Neural crest cell (in vitro differentiated cells): Measurements from ENCODE around the gene SEMA6D. TPM values are rescaled to one million over a fixed set of nuclear protein-coding genes. Genes with fewer than 3 reads are reported as not detected.

ENCODE experiments used
- DNase-seq: peaks from one replicate; pipeline ENCODE4 v3.0.0; 2021; ENCODE audit warnings: low read depth, mixed read lengths, low spot score
- H3K27ac Mint-ChIP-seq: one replicate; pipeline ENCODE4 v1.8.0; 2021; ENCODE audit warnings: mild to moderate bottlenecking, mixed read lengths; ENCODE audit not compliant: unreplicated experiment
- H3K27me3 Mint-ChIP-seq: 2 replicates; pipeline ENCODE4 v1.8.0; 2021; ENCODE audit warnings: low read depth, mild to moderate bottlenecking, mixed read lengths
- H3K36me3 Mint-ChIP-seq: 2 replicates; pipeline ENCODE4 v1.8.0; 2021; ENCODE audit warnings: low read depth, mild to moderate bottlenecking, mixed read lengths
- H3K4me1 Mint-ChIP-seq: 2 replicates; pipeline ENCODE4 v1.8.0; 2021; ENCODE audit warnings: mixed read lengths
- H3K4me3 Mint-ChIP-seq: one replicate; pipeline ENCODE4 v1.8.0; 2021; ENCODE audit warnings: mild to moderate bottlenecking, mixed read lengths
- H3K9me3 Mint-ChIP-seq: 2 replicates; pipeline ENCODE4 v1.8.0; 2021; ENCODE audit warnings: mixed read lengths
- CTCF ChIP-seq: fragments of 200-600 bp; sonication (generic); conservative IDR thresholded peaks from 2 replicates; pipeline ENCODE4 v1.5.0; 2021; ENCODE audit warnings: antibody characterized with exemption, mild to moderate bottlenecking
- total RNA-seq: library from RNA; stranded (reverse); gene quantifications from 2 replicates; pipeline ENCODE4 v1.2.1, GENCODE V29; 2021

SEMA6D gene
- total RNA-seq, 1 donor from 2014 or later: 11.1 TPM

GRCh38 chr15:47718497-47719437 lies 1.5 kb downstream of the SEMA6D start:
- Mint-ChIP-seq H3K4me1 (peaks cover 49% of the 10 kb centered on the region), H3K27me3 (peaks cover 34% of the 10 kb centered on the region), H3K36me3 (no peaks in the 10 kb centered on the region), H3K9me3 (no peaks in the 10 kb centered on the region), H3K27ac (no peak overlapping the region), H3K4me3 (peak overlapping the region; percentile 95)
- TF ChIP-seq CTCF: no peak
- no peak for DNase-seq

GRCh38 chr15:47719730-47720129 lies 2.4 kb downstream of the SEMA6D start:
- TF ChIP-seq CTCF: no peak
- peaks cover 31% of the 10 kb centered on the region for H3K27me3 Mint-ChIP-seq
- no peaks in the 10 kb centered on the region for H3K9me3 Mint-ChIP-seq
- H3K4me3 Mint-ChIP-seq: peak overlapping the region; percentile 95
- DNase-seq: no peak
- H3K27ac Mint-ChIP-seq: no peak overlapping the region
- H3K4me1 Mint-ChIP-seq: peaks cover 49% of the 10 kb centered on the region
- H3K36me3 Mint-ChIP-seq: no peaks in the 10 kb centered on the region

GRCh38 chr15:47720555-47720954 lies 3.2 kb downstream of the SEMA6D start:
- Mint-ChIP-seq H3K27me3 (peaks cover 28% of the 10 kb centered on the region), H3K4me1 (peaks cover 46% of the 10 kb centered on the region), H3K27ac (no peak overlapping the region), H3K4me3 (peak overlapping the region; percentile 82), H3K9me3 (no peaks in the 10 kb centered on the region), H3K36me3 (no peaks in the 10 kb centered on the region)
- DNase-seq: no peak
- no peak for TF ChIP-seq CTCF

- H3K36me3 Mint-ChIP-seq: no peaks in the 10 kb centered on the region
- peaks cover 28% of the 10 kb centered on the region for H3K27me3 Mint-ChIP-seq
- H3K9me3 Mint-ChIP-seq: no peaks in the 10 kb centered on the region
- H3K4me3 Mint-ChIP-seq: peak overlapping the region; percentile 43
- TF ChIP-seq CTCF: no peak
- H3K27ac Mint-ChIP-seq: no peak overlapping the region
- no peak for DNase-seq
- H3K4me1 Mint-ChIP-seq: peaks cover 34% of the 10 kb centered on the region
Observed at GRCh38 chr15:47721676-47722075, 4.4 kb downstream of the SEMA6D start.

- no peaks in the 10 kb centered on the region for H3K9me3 Mint-ChIP-seq
Observed at GRCh38 chr15:47724346-47724745, 7.0 kb downstream of the SEMA6D start.

More at GRCh38 chr15:47724346-47724745, 7.0 kb downstream of the SEMA6D start:
- peaks cover 14% of the 10 kb centered on the region for H3K27me3 Mint-ChIP-seq
- no peak for TF ChIP-seq CTCF
- no peak overlapping the region for H3K27ac Mint-ChIP-seq
- peaks cover 23% of the 10 kb centered on the region for H3K4me1 Mint-ChIP-seq
- H3K4me3 Mint-ChIP-seq: no peak overlapping the region
- DNase-seq: no peak
- H3K36me3 Mint-ChIP-seq: no peaks in the 10 kb centered on the region
